WI38 (cell line): Measurements from ENCODE around the gene GPATCH2L.

Experiments
- H3K4me3 ChIP-seq: 2 replicates; pipeline ENCODE4 v1.5.1; 2011; ENCODE audit warnings: low read depth, mild to moderate bottlenecking, control low read depth, low read length
- CTCF ChIP-seq: IDR thresholded peaks from 2 replicates; pipeline ENCODE4 v1.5.1; 2012; ENCODE audit warnings: low read depth, mild to moderate bottlenecking, control low read depth, low read length

Gene GPATCH2L

GRCh38 chr14:76151398-76152332 is at the start of gene GPATCH2L:
Gene GPATCH2L (plus strand): TSS chr14:76151922. CDS start chr14:76154364, 2,442 bp downstream.
- peak within 1 kb of the TSS; percentile 98 for H3K4me3 ChIP-seq

GRCh38 chr14:76104802-76105355 is 46.8 kb upstream of the GPATCH2L start:
- H3K4me3 ChIP-seq = no peak overlapping the region
- TF ChIP-seq CTCF = no peak

More at GRCh38 chr14:76151398-76152332, at the start of gene GPATCH2L:
- no peak for TF ChIP-seq CTCF

DNA sequence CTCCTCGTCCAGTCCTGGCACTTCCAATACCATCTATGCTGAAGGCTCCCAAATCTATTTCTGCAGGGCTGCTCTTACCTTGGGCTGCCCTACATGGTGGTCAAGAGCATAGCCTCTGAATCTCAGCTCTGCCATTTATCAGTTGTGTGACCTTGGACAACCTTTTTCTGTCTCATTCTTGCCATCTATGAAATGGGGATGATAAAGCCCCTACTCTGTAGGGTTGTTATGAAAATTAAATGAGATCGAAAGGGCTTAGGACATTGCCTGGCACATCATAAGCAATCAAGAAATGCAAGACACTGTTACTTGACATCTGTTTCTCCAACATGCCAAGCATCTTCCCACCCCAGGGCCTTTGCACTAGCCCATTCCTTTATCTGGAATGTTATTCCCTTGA is 45.5 kb upstream of the GPATCH2L start:
- no peak for TF ChIP-seq CTCF
- H3K4me3 ChIP-seq = no peak overlapping the region

DNA sequence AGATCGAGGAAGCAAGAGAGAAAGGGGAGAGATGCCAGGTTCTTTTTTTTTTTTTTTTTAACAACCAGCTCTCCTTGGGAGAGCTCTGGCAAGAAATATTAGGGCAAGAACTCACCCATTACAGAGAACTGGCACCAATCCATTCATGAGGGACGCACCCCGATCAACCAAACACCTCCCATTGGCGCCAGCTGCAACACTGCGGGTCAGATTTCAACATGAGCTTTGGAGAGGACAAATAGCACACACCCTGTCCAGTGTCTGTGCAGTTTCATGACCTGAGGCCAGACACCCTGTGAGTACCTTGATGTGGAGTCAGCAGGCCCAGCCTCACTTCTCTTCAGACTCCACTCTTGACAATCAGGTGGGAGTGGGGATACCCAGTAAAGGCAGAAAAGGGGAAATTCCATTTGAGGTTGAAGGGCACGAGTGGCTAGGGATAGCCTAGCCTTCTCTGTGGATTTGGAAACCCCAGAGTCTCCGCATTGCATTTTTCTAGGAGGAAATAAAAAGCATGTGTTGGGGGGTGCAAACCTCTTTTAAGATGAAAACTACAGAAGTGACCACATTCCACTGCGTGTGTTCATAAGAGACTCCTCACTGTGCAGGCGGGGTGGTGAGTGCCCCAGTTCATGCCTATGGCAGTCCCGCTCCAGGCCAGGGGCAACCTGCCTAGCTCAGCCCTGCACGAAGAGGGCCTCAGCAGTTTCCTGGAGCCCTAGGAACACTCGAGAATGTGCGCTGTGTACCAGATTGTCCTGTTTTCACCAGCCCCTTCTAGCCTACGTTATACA is 42.4 kb upstream of the GPATCH2L start:
- no peak overlapping the region for H3K4me3 ChIP-seq
- no peak for TF ChIP-seq CTCF

DNA sequence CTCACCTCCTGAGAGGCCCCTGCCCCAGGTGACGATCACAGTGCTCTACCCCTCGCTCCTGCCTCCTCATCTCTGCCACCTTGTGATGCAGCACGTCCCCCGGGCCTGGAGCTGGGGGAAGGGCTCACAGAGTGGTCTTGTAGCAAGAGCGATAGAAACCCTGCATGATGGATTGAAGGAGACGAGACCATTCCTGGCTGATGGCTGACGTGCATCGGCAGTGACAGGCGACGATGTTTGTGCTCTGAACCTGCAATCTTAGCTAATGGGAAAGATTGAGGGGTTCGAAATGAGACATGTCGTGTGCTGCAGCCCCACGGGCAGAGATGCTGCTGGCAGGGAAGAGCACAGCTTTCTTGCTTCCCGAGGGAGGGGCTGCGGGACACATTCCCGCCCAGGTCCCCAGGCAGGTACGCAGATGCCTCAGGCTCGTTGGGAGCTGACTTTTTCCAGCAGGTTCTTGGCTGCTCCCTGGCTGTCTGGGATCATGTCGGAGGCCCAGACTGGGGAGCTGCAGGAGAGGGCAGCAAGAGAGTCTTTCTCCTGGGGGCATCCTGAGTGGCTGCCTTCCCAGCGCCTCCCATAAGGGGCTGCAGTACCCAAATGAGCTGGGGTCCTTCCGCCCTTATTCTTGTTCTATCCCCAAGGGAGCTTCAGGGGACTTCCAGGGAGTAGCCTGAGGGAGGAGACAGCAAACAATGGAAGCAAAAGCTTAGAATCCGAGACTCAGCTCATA is 38.7 kb upstream of the GPATCH2L start:
- H3K4me3 ChIP-seq = no peak overlapping the region
- TF ChIP-seq CTCF = no peak

GRCh38 chr14:76113691-76114090 is 38.0 kb upstream of the GPATCH2L start:
- no peak for TF ChIP-seq CTCF
- H3K4me3 ChIP-seq = no peak overlapping the region
